GM19351 (cell line): ENCODE data around the gene CCDC146.
"Not testable (repeated sequence)": the region's sequence is repeated elsewhere in the genome, so short reads cannot be mapped to it uniquely, and the experiment has no call there.

ENCODE experiments used
- ATAC-seq: cut with Tn5 transposase; IDR thresholded peaks from one replicate; pipeline ENCODE4 v1.9.1; 2021; ENCODE audit warnings: mild to moderate bottlenecking, moderate library complexity; ENCODE audit not compliant: unreplicated experiment

The CCDC146 gene

DNA sequence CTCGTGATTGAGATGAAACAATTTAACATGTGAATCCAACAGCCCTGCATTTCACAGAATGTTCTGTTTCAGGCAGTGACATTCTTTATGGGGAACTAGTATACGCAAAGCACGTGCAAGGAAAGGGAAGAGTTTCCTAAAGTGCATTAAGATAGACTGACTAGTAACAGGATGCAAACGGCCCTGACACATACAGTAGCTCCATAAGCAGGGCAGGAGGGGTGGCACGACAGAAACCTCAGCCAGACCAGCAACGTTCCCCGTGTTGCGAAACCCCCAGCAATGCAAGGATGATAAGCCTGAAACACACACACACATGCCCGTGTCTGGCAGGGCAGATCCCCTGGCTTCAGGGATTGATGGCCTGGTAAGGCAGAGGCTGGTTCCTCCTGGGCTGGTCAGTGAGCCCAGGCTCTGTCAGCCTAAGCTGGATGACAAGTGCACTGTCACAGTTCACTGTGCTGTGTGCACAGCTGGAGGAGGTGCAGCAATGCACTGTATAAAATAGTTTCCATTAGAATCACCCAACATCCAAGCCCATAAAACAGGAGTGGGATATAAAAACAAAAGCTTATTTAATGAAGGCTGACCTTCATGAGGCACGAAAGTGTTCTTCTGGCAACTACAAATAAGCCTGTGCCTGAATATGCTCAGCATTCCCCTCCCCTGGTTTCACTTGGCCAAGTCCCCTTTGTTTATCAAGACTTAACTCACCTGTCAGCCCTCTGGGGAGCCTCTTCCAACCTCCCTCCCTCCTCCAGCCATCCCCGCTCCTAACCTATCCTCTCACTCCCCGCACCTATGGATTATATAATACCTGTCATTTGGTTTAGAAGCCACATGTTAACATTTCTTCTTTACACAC, 204.9 kb downstream of the CCDC146 start:
- ATAC-seq: no peak

GRCh38 chr7:77327932-77328628, 205.7 kb downstream of the CCDC146 start:
- no peak for ATAC-seq

GRCh38 chr7:77328669-77329068, 206.3 kb downstream of the CCDC146 start:
- no peak for ATAC-seq

DNA sequence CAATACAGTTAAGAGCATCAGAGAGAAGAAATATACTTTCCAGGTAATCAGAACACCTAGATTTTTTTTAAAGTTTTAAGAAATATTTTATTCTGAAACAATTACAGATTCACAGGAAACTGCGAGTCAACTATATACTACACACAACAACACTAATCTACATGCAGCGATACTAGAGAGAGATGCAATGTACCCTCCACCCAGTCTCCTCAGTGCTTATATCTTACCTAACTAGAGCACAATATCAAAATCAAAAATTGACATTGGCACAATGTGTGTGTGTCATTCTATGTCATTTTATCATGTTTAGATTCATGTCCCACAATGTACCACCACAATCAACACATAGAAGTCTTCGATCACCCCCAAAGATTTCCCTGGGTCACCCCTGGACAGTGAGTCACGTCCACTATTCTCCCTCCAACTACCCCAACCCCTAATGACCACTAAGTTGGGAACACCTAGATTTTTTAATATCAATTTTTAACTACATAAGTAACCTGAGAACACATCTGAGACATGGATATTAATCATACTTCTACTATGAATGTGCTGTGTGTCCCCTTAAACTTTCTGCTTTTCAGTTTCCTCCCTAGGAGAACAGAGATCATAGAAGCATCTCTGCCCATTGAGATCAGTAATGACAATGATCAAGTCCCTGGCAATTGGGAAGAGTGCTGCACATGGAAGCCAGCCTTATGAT, 207.2 kb downstream of the CCDC146 start:
- peak; percentile 19 for ATAC-seq

DNA sequence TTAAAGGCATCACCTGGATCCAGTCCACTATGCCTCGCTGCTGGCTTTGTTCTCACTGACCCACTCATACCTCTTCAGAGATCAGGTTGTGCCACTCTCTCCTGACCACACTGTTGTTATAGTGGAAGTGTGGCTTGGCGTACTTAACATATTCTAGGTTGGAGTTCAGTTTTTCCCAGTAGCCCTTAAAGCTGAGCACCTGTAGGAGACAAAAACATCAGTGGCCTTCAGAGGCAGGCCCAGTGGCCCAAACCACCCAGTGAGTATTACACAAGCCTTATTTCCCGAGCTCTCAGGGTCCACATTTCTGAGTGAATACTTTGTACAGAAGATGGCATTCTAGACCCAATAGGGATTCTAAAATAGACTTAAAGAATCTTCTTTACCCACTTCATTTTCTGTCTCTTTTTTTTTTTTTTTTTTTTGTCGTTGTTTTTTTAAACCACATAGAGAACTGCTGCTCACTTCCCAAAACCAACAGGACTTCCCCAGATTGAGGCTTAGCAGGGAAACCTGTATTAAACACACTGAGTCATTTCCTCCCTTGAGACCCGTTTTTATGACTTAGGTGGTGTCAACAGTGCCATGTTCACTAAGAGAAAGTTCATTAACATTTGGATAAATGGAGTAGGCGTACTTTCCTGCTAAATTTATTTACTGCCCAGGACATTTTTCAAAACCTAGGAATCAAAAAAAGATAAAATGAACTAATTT, 207.9 kb downstream of the CCDC146 start:
- ATAC-seq: peak; percentile 63

- peak; percentile 68 for ATAC-seq
These were observed 209.7 kb downstream of the CCDC146 start for GRCh38 chr7:77331938-77332695.

GRCh38 chr7:77334039-77334438, 211.6 kb downstream of the CCDC146 start:
- ATAC-seq: not testable (repeated sequence)

GRCh38 chr7:77335581-77335980, 213.2 kb downstream of the CCDC146 start:
- no peak for ATAC-seq

DNA sequence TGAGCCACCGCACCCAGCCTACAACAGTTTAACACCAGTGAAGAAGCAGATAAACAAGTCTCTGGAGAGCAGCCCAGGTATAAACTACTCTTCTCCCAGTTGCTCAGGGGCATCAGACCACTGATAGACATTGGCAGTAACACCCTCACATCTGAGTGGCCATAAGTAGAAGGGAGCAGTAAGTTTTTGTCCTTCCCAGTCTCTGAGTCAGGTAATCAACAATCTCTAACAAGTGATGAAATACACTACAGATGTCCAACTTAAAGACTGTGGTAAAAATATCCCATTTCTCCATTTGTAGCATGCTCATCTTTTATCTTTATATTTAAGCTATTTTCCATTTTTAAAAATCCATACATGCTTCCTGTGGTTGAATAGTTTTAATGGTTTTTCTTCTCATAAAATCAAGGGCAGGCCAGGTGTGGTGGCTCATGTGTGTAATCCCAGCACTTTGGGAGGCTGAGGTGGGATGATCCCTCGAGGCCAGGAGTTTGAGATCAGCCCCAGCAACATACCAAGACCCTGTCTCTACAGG, 215.1 kb downstream of the CCDC146 start:
- no peak for ATAC-seq

- no peak for ATAC-seq
These were observed 215.8 kb downstream of the CCDC146 start for GRCh38 chr7:77338260-77338659.

- ATAC-seq: no peak
These were observed 216.6 kb downstream of the CCDC146 start for GRCh38 chr7:77338883-77339629.

GRCh38 chr7:77339726-77340125, 217.3 kb downstream of the CCDC146 start:
- ATAC-seq: no peak
